Neural progenitor cell (in vitro differentiated cells): ENCODE data around the gene UNC13C. TPM values are rescaled to one million over a fixed set of nuclear protein-coding genes. Genes with fewer than 3 reads are reported as not detected.

Source experiments
- DNase-seq: peaks from one replicate; pipeline ENCODE4 v3.0.0-alpha.2; 2016; ENCODE audit warnings: low spot score
- H2AFZ ChIP-seq: fragments of 200-600 bp; sonication (generic); replicated peaks from 2 replicates; pipeline ENCODE4 v1.6.1; 2016; ENCODE audit warnings: antibody characterized with exemption
- H3F3A ChIP-seq: fragments of 200-600 bp; sonication (generic); 2 replicates; pipeline ENCODE4 v1.6.1; 2016; ENCODE audit warnings: antibody characterized with exemption, low read depth
- H3K27ac ChIP-seq: fragments of 200-600 bp; sonication (generic); 2 replicates; pipeline ENCODE4 v1.5.1; 2016; ENCODE audit warnings: mild to moderate bottlenecking
- H3K27me3 ChIP-seq: fragments of 200-600 bp; sonication (generic); 2 replicates; pipeline ENCODE4 v1.6.1; 2016; ENCODE audit warnings: mild to moderate bottlenecking, moderate library complexity
- H3K36me3 ChIP-seq: fragments of 200-600 bp; sonication (generic); 2 replicates; pipeline ENCODE4 v1.5.1; 2016
- H3K4me1 ChIP-seq: fragments of 200-600 bp; sonication (generic); 2 replicates; pipeline ENCODE4 v1.6.1; 2016; ENCODE audit warnings: mixed run types
- H3K4me2 ChIP-seq: fragments of 200-600 bp; sonication (generic); 2 replicates; pipeline ENCODE4 v1.6.1; 2016
- H3K4me3 ChIP-seq: fragments of 200-600 bp; sonication (generic); 2 replicates; pipeline ENCODE4 v1.5.1; 2016
- H3K79me2 ChIP-seq: fragments of 200-600 bp; sonication (generic); 2 replicates; pipeline ENCODE4 v1.6.1; 2016; ENCODE audit warnings: low read depth
- H3K9ac ChIP-seq: fragments of 200-600 bp; sonication (generic); 2 replicates; pipeline ENCODE4 v1.6.1; 2016
- H3K9me3 ChIP-seq: fragments of 200-600 bp; sonication (generic); 2 replicates; pipeline ENCODE4 v1.5.1; 2016; ENCODE audit warnings: low read depth
- H4K20me1 ChIP-seq: fragments of 200-600 bp; sonication (generic); 2 replicates; pipeline ENCODE4 v1.6.1; 2016; ENCODE audit warnings: low read depth
- H3K27ac Mint-ChIP-seq: 3 replicates; pipeline ENCODE4 v1.8.0; 2021; ENCODE audit warnings: mixed read lengths
- H3K27me3 Mint-ChIP-seq: 2 replicates; pipeline ENCODE4 v1.8.0; 2022; ENCODE audit warnings: low read depth, mild to moderate bottlenecking, inconsistent platforms, moderate library complexity, mixed read lengths; ENCODE audit not compliant: insufficient read depth
- H3K36me3 Mint-ChIP-seq: 3 replicates; pipeline ENCODE4 v1.8.0; 2021; ENCODE audit warnings: mixed read lengths
- H3K4me1 Mint-ChIP-seq: 3 replicates; pipeline ENCODE4 v1.8.0; 2021; ENCODE audit warnings: mixed read lengths
- H3K4me3 Mint-ChIP-seq: 3 replicates; pipeline ENCODE4 v1.8.0; 2021; ENCODE audit warnings: mild to moderate bottlenecking, moderate library complexity, mixed read lengths
- H3K9me3 Mint-ChIP-seq: 3 replicates; pipeline ENCODE4 v1.8.0; 2020; ENCODE audit warnings: mixed read lengths
- EZH2 ChIP-seq: fragments of 200-600 bp; sonication (generic); IDR thresholded peaks from 2 replicates; pipeline ENCODE4 v1.6.1; 2017; ENCODE audit warnings: antibody characterized with exemption, mild to moderate bottlenecking, moderate library complexity
- EZH2phosphoT487 ChIP-seq: fragments of 200-600 bp; sonication (generic); IDR thresholded peaks from 2 replicates; pipeline ENCODE4 v1.6.1; 2017; ENCODE audit warnings: antibody characterized with exemption
- total RNA-seq: library from RNA; depleted of rRNA; stranded (reverse); fragments of >200 nt; gene quantifications from 2 replicates; pipeline ENCODE4 v1.2.3, GENCODE V29; 2015; ENCODE audit warnings: low replicate concordance
- TF ChIP-seq, protein P1 (sequence below): fragments of 200-600 bp; sonication (generic); IDR thresholded peaks from 2 replicates; pipeline ENCODE4 v1.5.1; 2017; ENCODE audit warnings: antibody characterized with exemption, mild to moderate bottlenecking

UNC13C gene
- total RNA-seq, 1 donor from 2014 or later, result not detected

DNA sequence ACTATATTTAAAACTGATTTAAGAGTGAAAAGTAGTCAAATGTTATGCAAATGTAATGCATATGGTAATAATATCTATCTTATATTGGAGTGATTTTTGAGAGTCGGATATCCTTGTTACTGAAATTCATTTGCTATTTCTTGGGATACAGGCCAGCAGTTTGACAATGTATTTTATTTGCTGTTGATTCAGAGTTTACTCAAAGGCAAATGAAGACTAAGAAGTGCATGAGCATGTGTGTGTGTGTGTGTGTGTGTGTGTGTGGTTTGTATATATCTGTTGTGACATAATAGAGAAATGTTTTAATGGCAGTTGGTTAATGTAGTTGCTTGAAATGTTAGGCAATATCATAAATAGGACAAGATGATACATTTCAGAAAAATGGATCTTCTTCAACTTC, 39.0 kb downstream of the UNC13C start:
- H3K9me3 ChIP-seq, result peaks cover 12% of the 10 kb centered on the region
- no peak for TF ChIP-seq EZH2phosphoT487
- TF ChIP-seq, protein P1, sequence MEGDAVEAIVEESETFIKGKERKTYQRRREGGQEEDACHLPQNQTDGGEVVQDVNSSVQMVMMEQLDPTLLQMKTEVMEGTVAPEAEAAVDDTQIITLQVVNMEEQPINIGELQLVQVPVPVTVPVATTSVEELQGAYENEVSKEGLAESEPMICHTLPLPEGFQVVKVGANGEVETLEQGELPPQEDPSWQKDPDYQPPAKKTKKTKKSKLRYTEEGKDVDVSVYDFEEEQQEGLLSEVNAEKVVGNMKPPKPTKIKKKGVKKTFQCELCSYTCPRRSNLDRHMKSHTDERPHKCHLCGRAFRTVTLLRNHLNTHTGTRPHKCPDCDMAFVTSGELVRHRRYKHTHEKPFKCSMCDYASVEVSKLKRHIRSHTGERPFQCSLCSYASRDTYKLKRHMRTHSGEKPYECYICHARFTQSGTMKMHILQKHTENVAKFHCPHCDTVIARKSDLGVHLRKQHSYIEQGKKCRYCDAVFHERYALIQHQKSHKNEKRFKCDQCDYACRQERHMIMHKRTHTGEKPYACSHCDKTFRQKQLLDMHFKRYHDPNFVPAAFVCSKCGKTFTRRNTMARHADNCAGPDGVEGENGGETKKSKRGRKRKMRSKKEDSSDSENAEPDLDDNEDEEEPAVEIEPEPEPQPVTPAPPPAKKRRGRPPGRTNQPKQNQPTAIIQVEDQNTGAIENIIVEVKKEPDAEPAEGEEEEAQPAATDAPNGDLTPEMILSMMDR, result no peak
- TF ChIP-seq EZH2, result no peak
- no peaks in the 10 kb centered on the region for H3K4me1 ChIP-seq
- no peaks in the 10 kb centered on the region for H3K79me2 ChIP-seq
- no peaks in the 10 kb centered on the region for H3K36me3 ChIP-seq
- Mint-ChIP-seq H3K27ac (no peak overlapping the region), H3K4me3 (no peak overlapping the region), H3K9me3 (no peaks in the 10 kb centered on the region), H3K36me3 (no peaks in the 10 kb centered on the region), H3K27me3 (peaks cover 2% of the 10 kb centered on the region), H3K4me1 (no peaks in the 10 kb centered on the region)
- H3F3A ChIP-seq, result no peaks in the 10 kb centered on the region
- H3K9ac ChIP-seq, result no peak overlapping the region
- no peaks in the 10 kb centered on the region for H3K27me3 ChIP-seq
- H3K4me2 ChIP-seq, result no peak overlapping the region
- no peak overlapping the region for H3K27ac ChIP-seq
- no peak for DNase-seq
- no peaks in the 10 kb centered on the region for H4K20me1 ChIP-seq
- H2AFZ ChIP-seq, result no peak overlapping the region
- H3K4me3 ChIP-seq, result no peak overlapping the region

DNA sequence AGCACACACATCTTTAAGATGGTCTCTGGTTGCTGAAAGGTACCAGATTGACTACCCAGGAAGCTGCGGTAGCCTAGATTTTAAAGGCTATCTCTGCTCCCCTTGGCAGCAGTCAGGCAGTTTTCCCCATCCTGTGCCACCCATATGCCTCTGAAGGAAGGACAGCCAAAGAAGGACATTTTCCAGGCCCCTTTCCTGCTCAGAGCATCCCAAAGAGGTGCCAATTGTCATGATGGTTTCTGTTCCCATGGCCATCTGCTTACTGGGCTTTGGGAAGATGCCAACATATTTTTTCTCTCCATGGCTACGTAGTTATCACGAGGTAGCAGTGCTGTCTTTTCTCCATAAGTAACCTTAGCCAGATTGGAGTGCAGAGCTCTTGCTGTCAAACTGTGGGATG, 39.7 kb downstream of the UNC13C start:
- no peak for DNase-seq
- peaks cover 2% of the 10 kb centered on the region for H3K27me3 Mint-ChIP-seq
- H3K36me3 ChIP-seq, result no peaks in the 10 kb centered on the region
- TF ChIP-seq, protein P1, result no peak
- TF ChIP-seq EZH2phosphoT487 (no peak), EZH2 (no peak)
- no peak overlapping the region for H3K9ac ChIP-seq
- H3K4me3 Mint-ChIP-seq, result no peak overlapping the region
- peaks cover 12% of the 10 kb centered on the region for H3K9me3 ChIP-seq
- no peaks in the 10 kb centered on the region for H3F3A ChIP-seq
- no peak overlapping the region for H3K4me3 ChIP-seq
- no peaks in the 10 kb centered on the region for H3K4me1 Mint-ChIP-seq
- no peaks in the 10 kb centered on the region for H3K27me3 ChIP-seq
- H2AFZ ChIP-seq, result no peak overlapping the region
- no peaks in the 10 kb centered on the region for H3K36me3 Mint-ChIP-seq
- H4K20me1 ChIP-seq, result no peaks in the 10 kb centered on the region
- H3K4me2 ChIP-seq, result no peak overlapping the region
- no peak overlapping the region for H3K27ac ChIP-seq
- H3K79me2 ChIP-seq, result no peaks in the 10 kb centered on the region
- H3K9me3 Mint-ChIP-seq, result no peaks in the 10 kb centered on the region
- H3K27ac Mint-ChIP-seq, result no peak overlapping the region
- H3K4me1 ChIP-seq, result no peaks in the 10 kb centered on the region

DNA sequence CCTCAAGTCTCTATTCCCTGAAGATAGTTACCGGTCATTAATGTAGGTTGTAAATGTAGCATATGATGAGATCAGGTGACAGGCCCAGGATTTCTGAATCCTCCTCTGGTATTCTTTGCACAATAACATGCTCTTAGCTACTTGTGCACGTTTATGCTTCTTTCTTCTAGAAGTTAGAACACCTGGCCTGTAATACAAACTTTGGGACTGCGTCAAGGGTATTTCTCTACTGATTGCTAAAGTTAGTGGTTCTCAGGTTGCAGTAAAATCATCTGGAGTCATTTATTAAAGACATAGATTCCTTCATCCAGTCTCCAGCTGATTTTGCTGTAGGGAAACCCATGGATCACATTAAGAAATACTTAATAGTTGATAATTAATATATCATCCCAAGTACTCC, 48.0 kb downstream of the UNC13C start:
- Histone ChIP-seq H3K79me2 (no peaks in the 10 kb centered on the region), H3F3A (no peaks in the 10 kb centered on the region), H3K4me3 (no peak overlapping the region), H3K36me3 (no peaks in the 10 kb centered on the region), H3K4me2 (no peak overlapping the region), H3K9me3 (peaks cover 12% of the 10 kb centered on the region), H3K27me3 (no peaks in the 10 kb centered on the region), H3K27ac (no peak overlapping the region), H2AFZ (no peak overlapping the region), H3K4me1 (no peaks in the 10 kb centered on the region), H4K20me1 (no peaks in the 10 kb centered on the region), H3K9ac (no peak overlapping the region)
- no peak for DNase-seq
- no peak overlapping the region for H3K27ac Mint-ChIP-seq
- H3K27me3 Mint-ChIP-seq, result peaks cover 4% of the 10 kb centered on the region
- H3K4me1 Mint-ChIP-seq, result no peaks in the 10 kb centered on the region
- no peaks in the 10 kb centered on the region for H3K9me3 Mint-ChIP-seq
- H3K4me3 Mint-ChIP-seq, result no peak overlapping the region
- TF ChIP-seq EZH2 (no peak), EZH2phosphoT487 (no peak)
- TF ChIP-seq, protein P1, result no peak
- H3K36me3 Mint-ChIP-seq, result no peaks in the 10 kb centered on the region
